HepG2 (cell line): ENCODE data around the gene FAF2.

Source experiments
- CBX5 ChIP-seq: sonication (generic); formaldehyde crosslinking; IDR thresholded peaks from 2 replicates; pipeline ENCODE4 v1.4.0; 2020; ENCODE audit warnings: missing genetic modification reagents, borderline replicate concordance
- CTCF ChIP-seq: sonication (generic); formaldehyde crosslinking; IDR thresholded peaks from 2 replicates; pipeline ENCODE4 v1.5.0; 2020; ENCODE audit warnings: mild to moderate bottlenecking, missing genetic modification reagents, moderate library complexity
- KAT7 ChIP-seq: IDR thresholded peaks from 2 replicates; pipeline ENCODE4 v1.6.1; 2018; ENCODE audit warnings: borderline replicate concordance, missing compliant biosample characterization
- PAX8 ChIP-seq: sonication (generic); formaldehyde crosslinking; IDR thresholded peaks from 2 replicates; pipeline ENCODE4 v1.8.0; 2022; ENCODE audit warnings: mild to moderate bottlenecking, missing genetic modification reagents, borderline replicate concordance
- SMC3 ChIP-seq: IDR thresholded peaks from 2 replicates; pipeline ENCODE4 v1.6.1; 2011; ENCODE audit warnings: low read length, improper control_type of control experiment
- TF ChIP-seq, protein P1 (sequence below), 2 experiments: IDR thresholded peaks; 2 replicates each; pipeline ENCODE4 v1.6.1; 2011 to 2012; ENCODE audit warnings: low read length in 2 of 2, borderline replicate concordance in 1 of 2, low read depth in 1 of 2, mild to moderate bottlenecking in 1 of 2, moderate library complexity in 1 of 2

GRCh38 chr5:176463113-176463764 lies 15.1 kb downstream of the FAF2 start:
- TF ChIP-seq SMC3, result no peak
- no peak for TF ChIP-seq CTCF (CRISPR knock-in tag)
- TF ChIP-seq, protein P1, sequence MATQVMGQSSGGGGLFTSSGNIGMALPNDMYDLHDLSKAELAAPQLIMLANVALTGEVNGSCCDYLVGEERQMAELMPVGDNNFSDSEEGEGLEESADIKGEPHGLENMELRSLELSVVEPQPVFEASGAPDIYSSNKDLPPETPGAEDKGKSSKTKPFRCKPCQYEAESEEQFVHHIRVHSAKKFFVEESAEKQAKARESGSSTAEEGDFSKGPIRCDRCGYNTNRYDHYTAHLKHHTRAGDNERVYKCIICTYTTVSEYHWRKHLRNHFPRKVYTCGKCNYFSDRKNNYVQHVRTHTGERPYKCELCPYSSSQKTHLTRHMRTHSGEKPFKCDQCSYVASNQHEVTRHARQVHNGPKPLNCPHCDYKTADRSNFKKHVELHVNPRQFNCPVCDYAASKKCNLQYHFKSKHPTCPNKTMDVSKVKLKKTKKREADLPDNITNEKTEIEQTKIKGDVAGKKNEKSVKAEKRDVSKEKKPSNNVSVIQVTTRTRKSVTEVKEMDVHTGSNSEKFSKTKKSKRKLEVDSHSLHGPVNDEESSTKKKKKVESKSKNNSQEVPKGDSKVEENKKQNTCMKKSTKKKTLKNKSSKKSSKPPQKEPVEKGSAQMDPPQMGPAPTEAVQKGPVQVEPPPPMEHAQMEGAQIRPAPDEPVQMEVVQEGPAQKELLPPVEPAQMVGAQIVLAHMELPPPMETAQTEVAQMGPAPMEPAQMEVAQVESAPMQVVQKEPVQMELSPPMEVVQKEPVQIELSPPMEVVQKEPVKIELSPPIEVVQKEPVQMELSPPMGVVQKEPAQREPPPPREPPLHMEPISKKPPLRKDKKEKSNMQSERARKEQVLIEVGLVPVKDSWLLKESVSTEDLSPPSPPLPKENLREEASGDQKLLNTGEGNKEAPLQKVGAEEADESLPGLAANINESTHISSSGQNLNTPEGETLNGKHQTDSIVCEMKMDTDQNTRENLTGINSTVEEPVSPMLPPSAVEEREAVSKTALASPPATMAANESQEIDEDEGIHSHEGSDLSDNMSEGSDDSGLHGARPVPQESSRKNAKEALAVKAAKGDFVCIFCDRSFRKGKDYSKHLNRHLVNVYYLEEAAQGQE (IDR thresholded peaks at IDR 0.05; ENCODE audit: borderline replicate concordance in 1 of 2, low read depth in 1 of 2, low read length in 2 of 2), result no peak
- no peak for TF ChIP-seq PAX8 (CRISPR knock-in tag)
- no peak for TF ChIP-seq KAT7 (CRISPR knock-in tag)
- TF ChIP-seq CBX5, result no peak
